Esophagus squamous epithelium (tissue), 5 donors: ENCODE results near the gene ADGRL2. TPM values are rescaled to one million over a fixed set of nuclear protein-coding genes. Genes with fewer than 3 reads are reported as not detected.

ENCODE experiments used
- DNase-seq: peaks from one replicate; lab custom pipeline; 2025; lab: John Stamatoyannopoulos, UW
- H3K27ac ChIP-seq, 4 donors: fragments of 200-600 bp; sonication (generic); one replicate each; pipeline ENCODE4 v1.5.1; 2016 to 2019; ENCODE audit warnings: mild to moderate bottlenecking in 1 of 4
- H3K27me3 ChIP-seq, 4 donors: fragments of 200-600 bp; sonication (generic); 1 replicate in 3 of 4; 2 replicates in 1 of 4; pipeline versions ENCODE4 v1.5.1 to v1.6.0; 2017 to 2021; ENCODE audit warnings: antibody characterized with exemption in 1 of 4
- H3K36me3 ChIP-seq, 3 donors: fragments of 200-600 bp; sonication (generic); one replicate each; pipeline ENCODE4 v1.5.1; 2016 to 2019
- H3K4me1 ChIP-seq, 3 donors: fragments of 200-600 bp; sonication (generic); one replicate each; pipeline ENCODE4 v1.5.1; 2017 to 2019
- H3K4me3 ChIP-seq, 4 donors: fragments of 200-600 bp; sonication (generic); 1 replicate in 3 of 4; 2 replicates in 1 of 4; pipeline ENCODE4 v1.5.1; 2016 to 2019; ENCODE audit warnings: mild to moderate bottlenecking in 2 of 4, moderate library complexity in 1 of 4
- H3K9me3 ChIP-seq, 3 donors: fragments of 200-600 bp; sonication (generic); one replicate each; pipeline ENCODE4 v1.5.1; 2016 to 2019
- CTCF ChIP-seq, 6 experiments: fragments of 450-650 bp in 4 of 6; fragments of 200-600 bp in 2 of 6; sonication (generic) in 2 of 6; IDR thresholded peaks; one replicate each; pipeline ENCODE4 v1.5.1; 2016 to 2019; ENCODE audit warnings: antibody characterized with exemption in 6 of 6, mild to moderate bottlenecking in 4 of 6, moderate library complexity in 4 of 6
- POLR2A ChIP-seq, 4 donors: fragments of 450-650 bp; IDR thresholded peaks; one replicate each; pipeline ENCODE4 v1.6.1; 2017; ENCODE audit warnings: antibody characterized with exemption in 4 of 4, mild to moderate bottlenecking in 4 of 4, moderate library complexity in 3 of 4
- WGBS, 2 donors: methylation state at CpG; one replicate each; pipeline ENCODE4 v1.1.5; 2018; 5-methylcytosine and 5-hydroxymethylcytosine counted together
- intact Hi-C: fragments of 100-400 bp; cut with DNase I; formaldehyde crosslinking; loops from one replicate; pipeline ENCODE4 v1.15.0; 2022
- total RNA-seq, 4 donors: library from RNA; depleted of rRNA; stranded (reverse); fragments of >200 nt; gene quantifications; one replicate each; pipeline ENCODE4 v1.1.0, GENCODE V29; 2016
- donor health status: DM: yes; HTN: yes; CAD: no.

Gene ADGRL2
- total RNA-seq, 4 donors from 2014 or later = 37.2 to 63.7 (median 59.7) TPM

- DNase-seq = no peak
- Histone ChIP-seq H3K4me3 (no peak overlapping the region), H3K36me3 (no peaks in the 10 kb centered on the region), H3K4me1 (peaks cover 4 to 37% (median 6%) of the 10 kb centered on the region in 3 donors), H3K27me3 (no peaks in the 10 kb centered on the region), H3K27ac (no peak overlapping the region), H3K9me3 (no peaks in the 10 kb centered on the region)
- intact Hi-C loops = no loop called here
- 50 to 68% methylated on average over 1 of the region's 1 CpG for WGBS, 2 donors
- TF ChIP-seq POLR2A (IDR thresholded peaks at IDR 0.05) = no peak
- no peak for TF ChIP-seq CTCF (IDR thresholded peaks at IDR 0.05)
Observed at GRCh38 chr1:81874461-81874860, 73.7 kb downstream of the ADGRL2 start.

GRCh38 chr1:81874940-81875339, 74.2 kb downstream of the ADGRL2 start:
- H3K27me3 ChIP-seq = no peaks in the 10 kb centered on the region
- H3K4me3 ChIP-seq = no peak overlapping the region
- no peak overlapping the region for H3K27ac ChIP-seq
- no peaks in the 10 kb centered on the region for H3K36me3 ChIP-seq
- whole genome bisulfite sequencing, 2 donors = 70 to 72% methylated on average over 3 of the region's 3 CpGs
- TF ChIP-seq POLR2A (IDR thresholded peaks at IDR 0.05) (no peak), CTCF (IDR thresholded peaks at IDR 0.05) (no peak)
- no peak for DNase-seq
- peaks cover 4 to 37% (median 6%) of the 10 kb centered on the region in 3 donors for H3K4me1 ChIP-seq
- intact Hi-C loops = no loop called here
- no peaks in the 10 kb centered on the region for H3K9me3 ChIP-seq

- TF ChIP-seq POLR2A (IDR thresholded peaks at IDR 0.05) (no peak), CTCF (IDR thresholded peaks at IDR 0.05) (no peak)
- 36 to 67% methylated on average over 2 of the region's 2 CpGs for WGBS, 2 donors
- no peak for DNase-seq
Observed at GRCh38 chr1:81876901-81877733, 76.4 kb downstream of the ADGRL2 start.

GRCh38 chr1:81877940-81878339, 77.2 kb downstream of the ADGRL2 start:
- 17 to 25% methylated on average over 1 of the region's 1 CpG for WGBS, 2 donors
- peaks cover 4 to 47% (median 6%) of the 10 kb centered on the region in 3 donors for H3K4me1 ChIP-seq
- H3K4me3 ChIP-seq = no peak overlapping the region
- no peak for DNase-seq
- H3K27ac ChIP-seq = no peak overlapping the region
- TF ChIP-seq POLR2A (IDR thresholded peaks at IDR 0.05) = no peak
- TF ChIP-seq CTCF (IDR thresholded peaks at IDR 0.05) = no peak
- H3K9me3 ChIP-seq = no peaks in the 10 kb centered on the region
- no peaks in the 10 kb centered on the region for H3K27me3 ChIP-seq
- H3K36me3 ChIP-seq = no peaks in the 10 kb centered on the region
- intact Hi-C loops = no loop called here

More at GRCh38 chr1:81876901-81877733, 76.4 kb downstream of the ADGRL2 start:
- intact Hi-C loops = no loop called here
- Histone ChIP-seq H3K27ac (no peak overlapping the region), H3K4me1 (peaks cover 4 to 43% (median 6%) of the 10 kb centered on the region in 3 donors), H3K36me3 (no peaks in the 10 kb centered on the region), H3K9me3 (no peaks in the 10 kb centered on the region), H3K4me3 (no peak overlapping the region), H3K27me3 (no peaks in the 10 kb centered on the region)

GRCh38 chr1:81878538-81878937, 77.8 kb downstream of the ADGRL2 start:
- H3K4me1 ChIP-seq = peaks cover 4 to 47% (median 6%) of the 10 kb centered on the region in 3 donors
- no peaks in the 10 kb centered on the region for H3K9me3 ChIP-seq
- H3K27ac ChIP-seq = no peak overlapping the region
- DNase-seq = no peak
- intact Hi-C loops = no loop called here
- no peaks in the 10 kb centered on the region for H3K27me3 ChIP-seq
- no peak for TF ChIP-seq CTCF (IDR thresholded peaks at IDR 0.05)
- no peak for TF ChIP-seq POLR2A (IDR thresholded peaks at IDR 0.05)
- H3K4me3 ChIP-seq = no peak overlapping the region
- no peaks in the 10 kb centered on the region for H3K36me3 ChIP-seq
- WGBS, 2 donors = 65 to 68% methylated on average over 1 of the region's 1 CpG
